Stimulated activated CD4-positive, alpha-beta T cell treated with anti-CD3 and anti-CD28 coated beads, Interleukin-1b, Interleukin-23, amount 100 ng/mL, for 24 hours (primary cell): ENCODE results near the gene TELO2.
A peak's percentile ranks its signal among the peaks of the same experiment; 100 is the strongest.

ENCODE experiments used
- DNase-seq, 4 experiments: peaks; one replicate each; pipeline ENCODE4 v3.0.0-alpha.2; 2020; ENCODE audit warnings: low read depth in 4 of 4, low spot score in 1 of 4

TELO2 gene

GRCh38 chr16:1535391-1536291 is 42.5 kb downstream of the TELO2 start:
- DNase-seq: no peak

DNA sequence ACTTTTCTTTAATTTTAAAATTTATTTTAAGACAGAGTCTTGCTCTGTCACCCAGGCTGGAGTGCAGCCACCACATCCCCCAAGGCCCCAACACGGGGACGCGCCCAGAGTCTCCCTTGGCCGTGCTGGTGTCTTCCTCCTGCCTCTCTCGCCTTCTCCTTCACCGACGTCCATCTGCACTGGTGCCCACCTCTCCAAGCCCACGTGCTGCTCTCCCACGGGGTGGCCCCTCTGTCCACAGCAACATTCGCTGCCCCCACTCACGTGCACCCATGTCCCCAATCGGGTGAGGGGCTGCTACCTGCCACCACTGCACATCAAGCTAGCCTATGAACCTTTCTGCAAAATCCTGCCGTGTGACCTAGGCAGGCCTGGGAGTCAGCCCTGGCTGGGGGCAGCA is 43.4 kb downstream of the TELO2 start:
- no peak for DNase-seq

DNA sequence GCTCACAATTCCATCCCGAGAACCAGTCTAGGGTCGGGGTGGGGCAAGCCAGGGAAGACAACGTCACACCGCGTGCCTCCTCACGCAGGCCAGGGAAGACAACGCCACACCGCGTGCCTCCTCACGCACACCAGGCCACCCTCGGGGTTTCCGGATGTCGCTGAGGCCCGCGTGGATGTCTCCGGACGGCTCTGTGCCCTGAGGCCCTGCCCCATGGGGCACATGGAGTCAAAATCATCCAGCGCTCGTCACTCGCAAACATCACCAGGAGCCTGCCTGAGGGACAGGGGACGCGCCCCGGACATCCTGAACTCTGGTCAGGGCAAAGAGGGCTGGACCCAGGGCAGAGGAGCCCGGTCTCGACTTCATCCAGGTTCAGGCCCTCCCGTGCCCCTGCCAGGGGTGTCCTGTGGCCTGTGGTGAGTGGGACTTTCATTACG is 44.0 kb downstream of the TELO2 start:
- no peak for DNase-seq

GRCh38 chr16:1537763-1538289 is 44.7 kb downstream of the TELO2 start:
- no peak for DNase-seq

DNA sequence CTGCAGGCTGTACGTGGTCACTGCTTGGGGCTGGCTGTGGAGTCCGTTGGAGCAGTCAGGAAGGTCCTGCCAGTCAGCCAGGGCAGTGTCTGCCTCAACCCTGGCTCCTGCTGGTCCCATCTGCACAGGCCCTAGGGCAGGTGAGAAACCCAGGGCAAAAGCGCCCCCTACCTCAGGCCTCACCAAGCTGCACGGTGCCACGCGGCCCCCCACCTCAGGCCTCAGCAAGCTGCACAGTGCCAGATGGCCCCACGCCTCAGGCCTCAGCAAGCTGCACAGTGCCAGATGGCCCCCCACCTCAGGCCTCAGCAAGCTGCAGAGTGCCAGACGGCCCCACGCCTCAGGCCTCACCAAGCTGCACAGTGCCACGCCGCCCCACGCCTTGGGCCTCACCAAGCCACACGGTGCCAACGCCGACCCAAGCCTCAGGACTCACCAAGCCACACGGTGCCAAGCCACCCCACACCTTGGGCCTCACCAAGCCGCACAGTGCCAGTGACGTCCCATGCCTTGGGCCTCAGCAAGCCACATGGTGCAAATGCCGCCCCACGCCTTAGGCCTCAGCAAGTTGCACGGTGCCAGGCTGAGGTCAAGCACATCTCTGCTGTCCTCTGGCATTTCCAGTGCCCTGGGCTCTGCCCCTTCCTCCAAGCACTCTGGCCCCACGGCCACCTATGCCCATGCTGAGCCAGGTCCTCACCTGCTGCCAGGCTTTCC is 45.8 kb downstream of the TELO2 start:
- DNase-seq: no peak

- DNase-seq: no peak
Measured at GRCh38 chr16:1539720-1540555, 46.8 kb downstream of the TELO2 start.

DNA sequence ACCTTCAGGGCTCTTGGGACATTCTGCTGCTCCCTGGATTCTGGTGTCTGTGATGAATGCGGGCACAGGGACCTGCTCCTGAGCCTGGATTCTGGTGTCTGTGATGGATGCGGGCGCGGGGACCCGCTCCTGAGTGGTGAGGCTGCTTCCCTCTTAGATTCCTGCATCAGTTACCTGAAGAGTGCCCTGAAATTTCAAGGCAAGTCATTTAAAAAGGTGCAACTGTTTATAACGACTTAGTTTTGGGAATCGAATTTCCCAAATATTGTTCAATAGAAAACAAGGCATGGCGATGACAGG is 47.3 kb downstream of the TELO2 start:
- DNase-seq: no peak

DNA sequence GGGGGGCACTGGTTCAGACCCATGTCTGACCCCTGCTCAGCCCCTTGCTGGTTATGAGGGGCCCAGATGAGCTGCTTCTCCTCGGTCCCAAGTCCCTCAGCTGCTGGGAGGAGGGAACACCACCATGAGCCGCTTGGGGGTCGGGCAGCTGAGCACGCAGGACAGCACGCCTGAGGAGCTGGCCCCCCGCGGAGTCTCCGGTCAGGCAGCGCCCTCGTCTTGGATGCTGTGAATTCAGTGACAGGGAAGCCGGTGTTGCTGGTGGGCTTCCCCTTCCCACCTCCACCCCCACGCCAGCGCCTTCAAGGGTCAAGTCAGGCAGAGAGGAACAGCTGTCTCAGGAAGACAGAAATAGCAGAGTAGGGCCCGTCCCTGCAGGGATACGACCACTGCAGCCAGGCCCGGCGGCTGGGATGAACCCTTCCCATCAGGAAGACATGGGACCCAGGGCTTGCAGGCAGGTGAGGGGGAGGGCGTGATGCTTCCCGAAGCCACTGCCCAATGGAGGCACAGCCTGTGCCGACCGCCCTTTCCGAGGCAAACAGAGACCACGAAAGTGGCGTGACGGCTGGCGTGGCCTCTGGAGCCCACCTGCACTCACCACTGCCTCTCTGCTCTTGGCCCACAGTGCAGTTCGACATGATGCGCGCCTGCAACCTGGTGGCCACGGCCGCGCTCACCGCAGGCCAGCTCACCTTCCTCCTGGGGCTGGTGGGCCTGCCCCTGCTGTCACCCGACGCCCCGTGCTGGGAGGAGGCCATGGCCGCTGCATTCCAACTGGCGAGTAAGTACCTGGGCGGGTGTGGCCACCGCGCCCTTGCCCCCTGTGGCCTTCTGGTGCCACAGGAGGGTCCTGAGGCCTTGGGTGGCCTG is 48.4 kb downstream of the TELO2 start:
- DNase-seq: no peak

GRCh38 chr16:1542166-1542500 is 49.0 kb downstream of the TELO2 start:
- DNase-seq: no peak

GRCh38 chr16:1542533-1542932 is 49.4 kb downstream of the TELO2 start:
- DNase-seq: no peak

GRCh38 chr16:1543085-1543896 is 50.1 kb downstream of the TELO2 start:
- DNase-seq: peak in 2 of 4 experiments; percentile 49 to 66

DNA sequence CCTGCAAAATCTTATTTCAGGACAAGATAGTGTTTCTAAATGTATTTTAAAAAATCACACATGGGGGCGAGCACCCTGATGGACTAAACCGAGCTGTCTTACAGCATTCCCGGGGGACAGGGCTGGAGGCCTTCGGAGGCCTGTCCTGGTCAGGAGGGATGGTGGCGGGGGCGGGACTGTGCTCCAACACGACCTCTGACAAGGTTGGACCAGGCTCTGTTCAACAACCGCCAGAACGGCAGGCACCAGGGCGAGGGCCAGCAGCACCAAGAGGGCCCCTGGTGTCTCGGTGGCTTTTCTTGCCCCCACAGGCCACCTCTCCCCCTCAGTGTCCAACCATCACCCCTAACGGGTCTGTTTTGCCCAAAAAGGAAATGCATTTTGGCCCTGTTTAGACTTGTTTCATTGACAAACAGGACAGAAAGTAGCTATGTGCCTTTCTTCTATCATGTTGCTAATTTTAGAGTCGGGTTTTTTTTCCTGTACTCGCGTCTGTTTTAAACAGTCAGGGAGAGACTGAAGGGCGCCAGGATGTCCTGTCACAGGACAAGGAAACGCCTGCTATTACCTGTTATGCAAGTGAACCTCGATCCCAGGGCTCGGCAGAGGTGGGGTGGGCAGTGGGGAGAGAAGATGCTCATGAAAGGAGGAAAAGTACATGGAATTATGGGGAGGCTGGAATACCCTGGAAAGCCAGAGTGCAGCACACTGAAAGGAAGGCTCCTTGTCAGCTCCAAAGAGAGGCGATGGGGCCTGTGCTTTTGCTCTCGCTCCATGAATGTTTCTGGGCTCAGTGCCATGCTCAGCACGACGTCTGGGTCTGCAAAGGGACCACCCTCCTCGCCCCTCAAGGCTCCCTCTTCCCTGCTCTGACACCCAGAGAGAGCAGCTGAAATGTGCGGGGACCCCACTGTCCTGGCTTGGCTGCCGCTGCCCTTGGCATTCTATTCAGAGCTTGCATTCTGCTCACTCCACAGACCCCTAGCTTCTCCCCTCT is 52.2 kb downstream of the TELO2 start:
- DNase-seq: no peak

GRCh38 chr16:1546430-1546829 is 53.3 kb downstream of the TELO2 start:
- DNase-seq: no peak

- no peak for DNase-seq
Measured at GRCh38 chr16:1548233-1548632, 55.1 kb downstream of the TELO2 start.

- DNase-seq: no peak
Measured at GRCh38 chr16:1548727-1549126, 55.6 kb downstream of the TELO2 start.

DNA sequence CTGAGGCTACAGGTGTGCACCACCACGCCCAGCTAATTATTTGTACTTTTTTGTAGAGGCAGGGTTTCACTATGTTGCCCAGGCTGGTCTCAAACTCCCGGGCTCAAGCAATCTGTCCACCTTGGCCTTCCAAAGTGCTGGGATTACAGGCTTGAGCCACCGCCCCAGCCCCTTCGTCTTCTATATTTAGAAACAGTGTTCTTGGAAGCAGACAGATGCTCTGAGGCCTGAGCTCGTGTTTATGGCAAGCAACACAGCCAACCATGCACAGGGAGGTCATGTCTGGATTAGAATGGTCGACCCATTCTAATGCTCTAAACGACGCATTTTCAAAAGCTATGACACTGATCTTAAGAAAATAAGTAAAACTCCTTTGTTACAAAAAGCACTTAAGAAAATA is 56.9 kb downstream of the TELO2 start:
- no peak for DNase-seq

DNA sequence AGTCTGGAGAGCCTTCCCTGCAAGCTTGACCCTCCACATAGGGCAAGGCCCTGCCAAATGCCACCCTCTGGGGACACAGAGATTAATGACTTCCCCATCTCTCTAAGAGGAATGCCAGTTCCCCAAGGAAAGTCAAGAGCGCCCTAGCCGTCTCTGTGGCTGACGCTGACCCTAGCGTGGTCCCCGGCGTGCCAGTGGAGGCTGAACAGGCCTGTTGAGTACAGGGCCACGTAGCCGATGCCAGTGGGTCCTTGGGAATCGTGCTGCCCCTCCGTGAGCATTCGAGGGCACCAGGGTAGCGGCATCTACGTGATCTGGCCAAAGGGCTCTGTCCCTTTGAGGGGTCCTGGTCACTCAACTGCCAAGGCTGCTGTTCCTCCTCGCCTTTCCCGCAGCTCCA is 57.5 kb downstream of the TELO2 start:
- no peak for DNase-seq

- DNase-seq: no peak
Measured at GRCh38 chr16:1551166-1551565, 58.0 kb downstream of the TELO2 start.

GRCh38 chr16:1552129-1552528 is 59.0 kb downstream of the TELO2 start:
- DNase-seq: no peak
